Mammary epithelial cell (primary cell): ENCODE results near the gene USP19.

Experiments
- CTCF ChIP-seq, 2 donors: IDR thresholded peaks in 1 of 2; conservative IDR thresholded peaks in 1 of 2; 2 replicates each; pipeline ENCODE4 v1.5.1; 2011 to 2012; ENCODE audit warnings: inconsistent platforms in 2 of 2, low read length in 2 of 2, mild to moderate bottlenecking in 2 of 2, control low read depth in 1 of 2, low read depth in 1 of 2; ENCODE audit not compliant: insufficient read depth in 1 of 2; ENCODE audit errors: extremely low read depth in 1 of 2
- EZH2 ChIP-seq: IDR thresholded peaks from 2 replicates; pipeline ENCODE4 v1.6.1; 2012; ENCODE audit warnings: low read length, inconsistent platforms, borderline replicate concordance

- TF ChIP-seq CTCF (conservative IDR thresholded peaks at IDR 0.05 in 1 of 2, IDR thresholded peaks at IDR 0.05 in 1 of 2; ENCODE audit: extremely low read depth in 1 of 2, insufficient read depth in 1 of 2, low read depth in 1 of 2, low read length in 2 of 2) (no peak), EZH2 (no peak)
These were observed 40.6 kb upstream of the USP19 start for GRCh38 chr3:49161197-49161596.
